GM23338 (cell line): Measurements from ENCODE around the gene PGLYRP2. TPM values are rescaled to one million over a fixed set of nuclear protein-coding genes. Genes with fewer than 3 reads are reported as not detected.

Experiments
- ATAC-seq: fragments of 200-7000 bp; cut with Tn5 transposase; 3 replicates; pipeline ENCODE4 v1.9.1; 2020
- DNase-seq: peaks from one replicate; pipeline ENCODE4 v3.0.0-alpha.2; 2015; ENCODE audit warnings: low spot score
- H2AFZ ChIP-seq: fragments of 200-600 bp; sonication (generic); 2 replicates; pipeline ENCODE4 v1.8.0; 2016; ENCODE audit warnings: antibody characterized with exemption, mild to moderate bottlenecking, moderate library complexity
- H3F3A ChIP-seq: fragments of 200-600 bp; sonication (generic); replicated peaks from 2 replicates; pipeline ENCODE4 v1.8.0; 2017; ENCODE audit warnings: antibody characterized with exemption, mixed run types, low read depth
- H3K27ac ChIP-seq: fragments of 200-600 bp; sonication (generic); 2 replicates; pipeline ENCODE4 v1.6.1; 2016; ENCODE audit warnings: low read depth
- H3K27me3 ChIP-seq: fragments of 200-600 bp; sonication (generic); 2 replicates; pipeline ENCODE4 v1.8.0; 2016; ENCODE audit warnings: mild to moderate bottlenecking, mixed run types, moderate library complexity; ENCODE audit not compliant: insufficient read depth
- H3K36me3 ChIP-seq: fragments of 200-600 bp; sonication (generic); 2 replicates; pipeline ENCODE4 v1.8.0; 2016; ENCODE audit warnings: mild to moderate bottlenecking; ENCODE audit not compliant: insufficient read depth
- H3K4me1 ChIP-seq: fragments of 200-600 bp; sonication (generic); 2 replicates; pipeline ENCODE4 v1.8.0; 2016; ENCODE audit warnings: mild to moderate bottlenecking, moderate library complexity; ENCODE audit not compliant: insufficient read depth
- H3K4me2 ChIP-seq: fragments of 200-600 bp; sonication (generic); 2 replicates; pipeline ENCODE4 v1.7.1; 2017; ENCODE audit warnings: mixed run types
- H3K4me3 ChIP-seq: fragments of 200-600 bp; sonication (generic); 2 replicates; pipeline ENCODE4 v1.6.1; 2016; ENCODE audit warnings: mixed run types
- H3K79me2 ChIP-seq: fragments of 200-600 bp; sonication (generic); replicated peaks from 2 replicates; pipeline ENCODE4 v1.8.0; 2017; ENCODE audit warnings: mild to moderate bottlenecking; ENCODE audit not compliant: insufficient read depth
- H3K9me2 ChIP-seq: fragments of 200-600 bp; sonication (generic); 2 replicates; pipeline ENCODE4 v1.8.0; 2017; ENCODE audit not compliant: insufficient read depth
- H4K20me1 ChIP-seq: fragments of 200-600 bp; sonication (generic); replicated peaks from 2 replicates; pipeline ENCODE4 v1.8.0; 2017; ENCODE audit warnings: mild to moderate bottlenecking; ENCODE audit not compliant: insufficient read depth
- H3K27ac Mint-ChIP-seq: 2 replicates; pipeline ENCODE4 v1.8.0; 2020; ENCODE audit warnings: inconsistent platforms, mild to moderate bottlenecking, moderate library complexity, mixed read lengths
- H3K27me3 Mint-ChIP-seq: 3 replicates; pipeline ENCODE4 v1.8.0; 2022; ENCODE audit warnings: low read depth, mild to moderate bottlenecking, moderate library complexity, mixed read lengths, inconsistent platforms; ENCODE audit not compliant: insufficient read depth, poor library complexity
- H3K36me3 Mint-ChIP-seq: 3 replicates; pipeline ENCODE4 v1.8.0; 2021; ENCODE audit warnings: low read depth, mild to moderate bottlenecking, inconsistent platforms, moderate library complexity, mixed read lengths
- H3K4me1 Mint-ChIP-seq: 3 replicates; pipeline ENCODE4 v1.8.0; 2020; ENCODE audit warnings: mild to moderate bottlenecking, inconsistent platforms, mixed read lengths
- H3K4me3 Mint-ChIP-seq: 3 replicates; pipeline ENCODE4 v1.8.0; 2021; ENCODE audit warnings: moderate library complexity, mild to moderate bottlenecking, inconsistent platforms, mixed read lengths
- H3K9me3 Mint-ChIP-seq: 3 replicates; pipeline ENCODE4 v1.8.0; 2020; ENCODE audit warnings: moderate library complexity, mild to moderate bottlenecking, inconsistent platforms, mixed read lengths
- EZH2 ChIP-seq: fragments of 200-600 bp; sonication (generic); IDR thresholded peaks from one replicate; pipeline ENCODE4 v1.8.0; 2017; ENCODE audit warnings: antibody characterized with exemption, mild to moderate bottlenecking, low read depth; ENCODE audit not compliant: unreplicated experiment
- EZH2phosphoT487 ChIP-seq: fragments of 200-600 bp; sonication (generic); IDR thresholded peaks from one replicate; pipeline ENCODE4 v1.8.1; 2018; ENCODE audit warnings: antibody characterized with exemption; ENCODE audit not compliant: unreplicated experiment
- JUNB ChIP-seq: IDR thresholded peaks from one replicate; pipeline ENCODE4 v1.6.1; 2016; ENCODE audit warnings: antibody characterized with exemption; ENCODE audit not compliant: unreplicated experiment
- NANOG ChIP-seq: IDR thresholded peaks from 2 replicates; pipeline ENCODE4 v1.6.1; 2016; ENCODE audit warnings: antibody characterized with exemption, borderline replicate concordance
- POLR2AphosphoS5 ChIP-seq: IDR thresholded peaks from 2 replicates; pipeline ENCODE4 v1.6.1; 2016; ENCODE audit warnings: antibody characterized with exemption, low read depth
- STAT1 ChIP-seq: IDR thresholded peaks from one replicate; pipeline ENCODE4 v1.6.1; 2016; ENCODE audit warnings: antibody characterized with exemption; ENCODE audit not compliant: unreplicated experiment
- ZNF114 ChIP-seq: fragments of 250-450 bp; sonication (Bioruptor Pico); IDR thresholded peaks from 2 replicates; pipeline ENCODE4 v1.5.0; 2020; ENCODE audit warnings: mild to moderate bottlenecking, moderate library complexity
- polyA plus RNA-seq: library from polyadenylated mRNA; unstranded; fragments of >200 nt; fragmentation: Nextera tagmentation; extraction: Ambion mirVana; gene quantifications from 2 replicates; pipeline ENCODE4 v1.2.1, GENCODE V29; 2016
- total RNA-seq: library from RNA; depleted of rRNA; stranded (reverse); fragments of >200 nt; shearing (Covaris generic); gene quantifications from 2 replicates; pipeline ENCODE4 v1.2.3, GENCODE V29; 2014
- TF ChIP-seq, protein P1 (sequence below): IDR thresholded peaks from 2 replicates; pipeline ENCODE4 v1.6.1; 2016; ENCODE audit warnings: antibody characterized with exemption
- TF ChIP-seq, protein P2 (sequence below), 2 experiments: fragments of 200-600 bp in 1 of 2; sonication (generic) in 1 of 2; conservative IDR thresholded peaks; 2 replicates each; pipeline versions ENCODE4 v1.5.1 to v1.6.1; 2016 to 2017; ENCODE audit warnings: antibody characterized with exemption in 2 of 2, low read depth in 2 of 2, mild to moderate bottlenecking in 2 of 2, moderate library complexity in 1 of 2
- TF ChIP-seq, protein P3 (sequence below): fragments of 250-450 bp; sonication (Bioruptor Pico); IDR thresholded peaks from 2 replicates; pipeline ENCODE4 v1.5.0; 2020; ENCODE audit warnings: mild to moderate bottlenecking, moderate library complexity

The PGLYRP2 gene
- total and polyA plus RNA-seq, 2 experiments from 2014 or later, result not detected

DNA sequence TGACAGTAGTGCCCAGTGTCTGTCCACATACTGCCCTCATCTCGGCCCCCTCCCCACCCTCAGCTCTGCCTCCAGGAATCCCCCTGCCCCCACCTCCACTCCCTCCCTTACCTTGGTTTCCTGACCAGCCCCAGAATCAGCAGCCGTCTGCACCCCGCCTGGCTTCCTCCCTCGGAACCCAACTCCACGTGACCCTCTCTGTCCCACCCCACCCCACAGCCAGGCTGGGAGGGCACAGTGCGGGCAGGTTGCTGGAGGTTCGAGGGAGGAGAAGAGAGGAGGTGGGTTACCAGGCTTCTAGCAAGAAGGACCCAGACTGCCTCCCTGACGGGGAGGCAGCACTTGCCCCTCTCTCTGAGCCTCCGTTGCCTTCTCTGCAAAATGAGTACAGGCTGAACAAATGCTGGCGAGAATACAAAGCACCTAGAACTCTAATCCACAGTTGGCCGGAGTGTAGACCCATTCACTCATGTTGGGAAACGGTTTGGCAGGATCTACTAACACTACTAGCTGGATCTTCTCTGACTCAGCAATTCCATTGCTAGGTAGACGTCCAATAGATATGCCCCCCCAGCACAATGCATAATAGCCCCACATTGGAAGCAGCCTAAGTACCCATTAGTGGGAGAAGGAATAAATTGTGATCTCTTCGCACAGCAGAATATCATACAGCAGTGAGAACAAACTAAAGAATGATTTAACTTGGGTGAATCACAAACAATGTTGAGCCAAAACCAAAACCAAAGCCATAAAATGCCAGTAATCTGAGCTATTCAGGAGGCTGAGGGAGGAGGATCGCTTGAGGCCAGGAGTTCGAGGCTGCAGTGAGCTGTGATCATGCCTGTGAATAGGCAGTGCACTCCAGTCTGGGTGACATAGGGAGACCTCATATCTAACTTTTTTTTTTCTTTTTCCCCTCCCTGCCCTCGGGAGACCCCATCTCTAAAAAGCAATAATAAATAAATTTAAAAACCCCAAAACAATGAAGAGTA, 14.6 kb downstream of the PGLYRP2 start, which contains the start of gene RASAL3:
RASAL3 (minus strand) TSS at position 151 of the 992 bp plus-strand sequence. CDS start 186 bp downstream, outside the sequence.
- peaks cover 6% of the 10 kb centered on the region; the same call in 1 of the 3 replicates for H3K9me3 Mint-ChIP-seq
- H3K4me3 ChIP-seq, result peak within 1 kb of the TSS; percentile 50
- peaks cover 38% of the 10 kb centered on the region for H3K27me3 Mint-ChIP-seq
- H3K4me1 ChIP-seq, result no peaks in the 10 kb centered on the region; the same call in 1 of the 2 replicates
- ATAC-seq, result peak; percentile 69
- H4K20me1 ChIP-seq, result no peaks in the 10 kb centered on the region
- peak within 1 kb of the TSS; percentile 74 for H3K4me2 ChIP-seq
- no peak within 1 kb of the TSS for H3K27ac Mint-ChIP-seq
- TF ChIP-seq, protein P1, sequence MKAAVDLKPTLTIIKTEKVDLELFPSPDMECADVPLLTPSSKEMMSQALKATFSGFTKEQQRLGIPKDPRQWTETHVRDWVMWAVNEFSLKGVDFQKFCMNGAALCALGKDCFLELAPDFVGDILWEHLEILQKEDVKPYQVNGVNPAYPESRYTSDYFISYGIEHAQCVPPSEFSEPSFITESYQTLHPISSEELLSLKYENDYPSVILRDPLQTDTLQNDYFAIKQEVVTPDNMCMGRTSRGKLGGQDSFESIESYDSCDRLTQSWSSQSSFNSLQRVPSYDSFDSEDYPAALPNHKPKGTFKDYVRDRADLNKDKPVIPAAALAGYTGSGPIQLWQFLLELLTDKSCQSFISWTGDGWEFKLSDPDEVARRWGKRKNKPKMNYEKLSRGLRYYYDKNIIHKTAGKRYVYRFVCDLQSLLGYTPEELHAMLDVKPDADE, result no peak
- TF ChIP-seq, protein P2, sequence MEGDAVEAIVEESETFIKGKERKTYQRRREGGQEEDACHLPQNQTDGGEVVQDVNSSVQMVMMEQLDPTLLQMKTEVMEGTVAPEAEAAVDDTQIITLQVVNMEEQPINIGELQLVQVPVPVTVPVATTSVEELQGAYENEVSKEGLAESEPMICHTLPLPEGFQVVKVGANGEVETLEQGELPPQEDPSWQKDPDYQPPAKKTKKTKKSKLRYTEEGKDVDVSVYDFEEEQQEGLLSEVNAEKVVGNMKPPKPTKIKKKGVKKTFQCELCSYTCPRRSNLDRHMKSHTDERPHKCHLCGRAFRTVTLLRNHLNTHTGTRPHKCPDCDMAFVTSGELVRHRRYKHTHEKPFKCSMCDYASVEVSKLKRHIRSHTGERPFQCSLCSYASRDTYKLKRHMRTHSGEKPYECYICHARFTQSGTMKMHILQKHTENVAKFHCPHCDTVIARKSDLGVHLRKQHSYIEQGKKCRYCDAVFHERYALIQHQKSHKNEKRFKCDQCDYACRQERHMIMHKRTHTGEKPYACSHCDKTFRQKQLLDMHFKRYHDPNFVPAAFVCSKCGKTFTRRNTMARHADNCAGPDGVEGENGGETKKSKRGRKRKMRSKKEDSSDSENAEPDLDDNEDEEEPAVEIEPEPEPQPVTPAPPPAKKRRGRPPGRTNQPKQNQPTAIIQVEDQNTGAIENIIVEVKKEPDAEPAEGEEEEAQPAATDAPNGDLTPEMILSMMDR (conservative IDR thresholded peaks at IDR 0.05; ENCODE audit: low read depth in 2 of 2), result no peak
- TF ChIP-seq JUNB (no peak), EZH2phosphoT487 (no peak), POLR2AphosphoS5 (no peak), ZNF114 (CRISPR knock-in tag) (no peak), NANOG (no peak), EZH2 (no peak), STAT1 (no peak)
- no peak within 1 kb of the TSS for H3K27ac ChIP-seq
- no peak within 1 kb of the TSS for H3K4me3 Mint-ChIP-seq
- H3K9me2 ChIP-seq, result no peaks in the 10 kb centered on the region
- H3K79me2 ChIP-seq, result no peaks in the 10 kb centered on the region
- peaks cover 5% of the 10 kb centered on the region; the same call in 2 of the 3 replicates for H3K4me1 Mint-ChIP-seq
- peaks cover 57% of the 10 kb centered on the region for H3K27me3 ChIP-seq
- H3K36me3 Mint-ChIP-seq, result no peaks in the 10 kb centered on the region
- H3F3A ChIP-seq, result no peaks in the 10 kb centered on the region; the same call in 1 of the 2 replicates
- peak within 1 kb of the TSS; percentile 97 for H2AFZ ChIP-seq
- peak; percentile 49 for DNase-seq
- H3K36me3 ChIP-seq, result no peaks in the 10 kb centered on the region

DNA sequence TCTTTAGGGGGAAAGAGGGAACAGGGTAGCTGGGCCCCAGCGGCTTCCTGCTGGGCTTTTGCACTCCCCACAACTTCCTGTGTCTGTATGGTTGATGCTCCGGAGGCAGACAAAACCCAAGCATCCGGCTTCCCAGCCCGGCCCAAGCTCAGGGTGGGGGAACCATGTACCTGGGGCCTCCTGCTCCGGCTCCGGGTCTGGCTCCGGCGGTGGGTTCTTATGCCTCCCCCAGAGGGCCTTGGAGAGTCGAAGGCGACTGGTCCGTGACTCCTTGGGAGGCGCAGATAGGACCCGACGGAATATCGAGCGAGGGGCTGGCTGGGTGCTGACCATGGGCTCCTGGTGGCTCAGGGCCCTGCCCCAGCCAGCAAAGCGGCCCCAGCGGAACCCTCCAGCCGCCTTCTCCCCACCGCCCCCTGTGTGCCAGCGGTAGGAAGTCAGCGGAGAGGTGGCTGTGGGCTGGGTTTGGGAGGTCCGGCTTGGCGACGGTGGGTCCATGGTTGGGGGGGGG, 15.4 kb downstream of the PGLYRP2 start:
- Histone ChIP-seq H3K4me2 (peak overlapping the region; percentile 74), H3K4me1 (no peaks in the 10 kb centered on the region; the same call in 1 of the 2 replicates), H3K27ac (no peak overlapping the region), H4K20me1 (no peaks in the 10 kb centered on the region), H3K4me3 (peak overlapping the region; percentile 50), H3K79me2 (no peaks in the 10 kb centered on the region), H3K27me3 (peaks cover 57% of the 10 kb centered on the region), H3K9me2 (no peaks in the 10 kb centered on the region), H3F3A (no peaks in the 10 kb centered on the region), H3K36me3 (no peaks in the 10 kb centered on the region), H2AFZ (peak overlapping the region; percentile 81)
- Mint-ChIP-seq H3K36me3 (no peaks in the 10 kb centered on the region), H3K4me1 (peaks cover under 1% of the 10 kb centered on the region; the same call in 2 of the 3 replicates), H3K9me3 (peaks cover 6% of the 10 kb centered on the region; the same call in 1 of the 3 replicates), H3K4me3 (no peak overlapping the region), H3K27ac (no peak overlapping the region), H3K27me3 (peaks cover 36% of the 10 kb centered on the region)
- ATAC-seq (peak; percentile 86), DNase-seq (peak; percentile 59)
- TF ChIP-seq, protein P3, sequence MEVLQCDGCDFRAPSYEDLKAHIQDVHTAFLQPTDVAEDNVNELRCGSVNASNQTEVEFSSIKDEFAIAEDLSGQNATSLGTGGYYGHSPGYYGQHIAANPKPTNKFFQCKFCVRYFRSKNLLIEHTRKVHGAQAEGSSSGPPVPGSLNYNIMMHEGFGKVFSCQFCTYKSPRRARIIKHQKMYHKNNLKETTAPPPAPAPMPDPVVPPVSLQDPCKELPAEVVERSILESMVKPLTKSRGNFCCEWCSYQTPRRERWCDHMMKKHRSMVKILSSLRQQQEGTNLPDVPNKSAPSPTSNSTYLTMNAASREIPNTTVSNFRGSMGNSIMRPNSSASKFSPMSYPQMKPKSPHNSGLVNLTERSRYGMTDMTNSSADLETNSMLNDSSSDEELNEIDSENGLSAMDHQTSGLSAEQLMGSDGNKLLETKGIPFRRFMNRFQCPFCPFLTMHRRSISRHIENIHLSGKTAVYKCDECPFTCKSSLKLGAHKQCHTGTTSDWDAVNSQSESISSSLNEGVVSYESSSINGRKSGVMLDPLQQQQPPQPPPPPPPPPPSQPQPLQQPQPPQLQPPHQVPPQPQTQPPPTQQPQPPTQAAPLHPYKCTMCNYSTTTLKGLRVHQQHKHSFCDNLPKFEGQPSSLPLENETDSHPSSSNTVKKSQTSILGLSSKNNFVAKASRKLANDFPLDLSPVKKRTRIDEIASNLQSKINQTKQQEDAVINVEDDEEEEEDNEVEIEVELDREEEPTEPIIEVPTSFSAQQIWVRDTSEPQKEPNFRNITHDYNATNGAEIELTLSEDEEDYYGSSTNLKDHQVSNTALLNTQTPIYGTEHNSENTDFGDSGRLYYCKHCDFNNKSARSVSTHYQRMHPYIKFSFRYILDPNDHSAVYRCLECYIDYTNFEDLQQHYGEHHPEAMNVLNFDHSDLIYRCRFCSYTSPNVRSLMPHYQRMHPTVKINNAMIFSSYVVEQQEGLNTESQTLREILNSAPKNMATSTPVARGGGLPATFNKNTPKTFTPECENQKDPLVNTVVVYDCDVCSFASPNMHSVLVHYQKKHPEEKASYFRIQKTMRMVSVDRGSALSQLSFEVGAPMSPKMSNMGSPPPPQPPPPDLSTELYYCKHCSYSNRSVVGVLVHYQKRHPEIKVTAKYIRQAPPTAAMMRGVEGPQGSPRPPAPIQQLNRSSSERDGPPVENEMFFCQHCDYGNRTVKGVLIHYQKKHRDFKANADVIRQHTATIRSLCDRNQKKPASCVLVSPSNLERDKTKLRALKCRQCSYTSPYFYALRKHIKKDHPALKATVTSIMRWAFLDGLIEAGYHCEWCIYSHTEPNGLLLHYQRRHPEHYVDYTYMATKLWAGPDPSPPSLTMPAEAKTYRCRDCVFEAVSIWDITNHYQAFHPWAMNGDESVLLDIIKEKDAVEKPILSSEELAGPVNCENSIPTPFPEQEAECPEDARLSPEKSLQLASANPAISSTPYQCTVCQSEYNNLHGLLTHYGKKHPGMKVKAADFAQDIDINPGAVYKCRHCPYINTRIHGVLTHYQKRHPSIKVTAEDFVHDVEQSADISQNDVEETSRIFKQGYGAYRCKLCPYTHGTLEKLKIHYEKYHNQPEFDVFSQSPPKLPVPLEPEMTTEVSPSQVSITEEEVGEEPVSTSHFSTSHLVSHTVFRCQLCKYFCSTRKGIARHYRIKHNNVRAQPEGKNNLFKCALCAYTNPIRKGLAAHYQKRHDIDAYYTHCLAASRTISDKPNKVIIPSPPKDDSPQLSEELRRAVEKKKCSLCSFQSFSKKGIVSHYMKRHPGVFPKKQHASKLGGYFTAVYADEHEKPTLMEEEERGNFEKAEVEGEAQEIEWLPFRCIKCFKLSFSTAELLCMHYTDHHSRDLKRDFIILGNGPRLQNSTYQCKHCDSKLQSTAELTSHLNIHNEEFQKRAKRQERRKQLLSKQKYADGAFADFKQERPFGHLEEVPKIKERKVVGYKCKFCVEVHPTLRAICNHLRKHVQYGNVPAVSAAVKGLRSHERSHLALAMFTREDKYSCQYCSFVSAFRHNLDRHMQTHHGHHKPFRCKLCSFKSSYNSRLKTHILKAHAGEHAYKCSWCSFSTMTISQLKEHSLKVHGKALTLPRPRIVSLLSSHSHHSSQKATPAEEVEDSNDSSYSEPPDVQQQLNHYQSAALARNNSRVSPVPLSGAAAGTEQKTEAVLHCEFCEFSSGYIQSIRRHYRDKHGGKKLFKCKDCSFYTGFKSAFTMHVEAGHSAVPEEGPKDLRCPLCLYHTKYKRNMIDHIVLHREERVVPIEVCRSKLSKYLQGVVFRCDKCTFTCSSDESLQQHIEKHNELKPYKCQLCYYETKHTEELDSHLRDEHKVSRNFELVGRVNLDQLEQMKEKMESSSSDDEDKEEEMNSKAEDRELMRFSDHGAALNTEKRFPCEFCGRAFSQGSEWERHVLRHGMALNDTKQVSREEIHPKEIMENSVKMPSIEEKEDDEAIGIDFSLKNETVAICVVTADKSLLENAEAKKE (CRISPR knock-in tag), result no peak
- TF ChIP-seq EZH2 (no peak), ZNF114 (CRISPR knock-in tag) (no peak)
